ENCODE measurements around the gene DNAI4. TPM values are rescaled to one million over a fixed set of nuclear protein-coding genes. Genes with fewer than 3 reads are reported as not detected.

DNAI4 gene
- total and polyA plus RNA-seq, 10 donors: 0.78 to 8.1 (median 4.9) TPM

- 73 to 82% (median 79%) methylated on average over 7 of the region's 7 CpGs for WGBS, 5 donors
- DNase-seq: no peak
- intact Hi-C loops (cut with DNase I; ENCODE audit: low total_unique reads): loop anchor here (5.0 to 10.0 kb wide), 2 partner anchors 373 to 725 kb away; no protein-coding TSS in a partner anchor
- TF ChIP-seq CTCF (IDR thresholded peaks at IDR 0.05 in 8 of 11, conservative IDR thresholded peaks at IDR 0.05 in 3 of 11): no peak
- TF ChIP-seq POLR2AphosphoS5 (IDR thresholded peaks at IDR 0.05): no peak
- TF ChIP-seq POLR2A (IDR thresholded peaks at IDR 0.05): no peak
- H3K27me3 ChIP-seq (replicated peaks in 1 of 7): no peaks in the 10 kb centered on the region
- peak overlapping the region in 1 of 8 donors; percentile 9 for H3K27ac ChIP-seq
- peaks cover 0 to 6% (median 2%) of the 10 kb centered on the region in 6 donors for H3K4me1 ChIP-seq
- peaks cover 0 to 8% (median 0%) of the 10 kb centered on the region in 6 donors for H3K36me3 ChIP-seq
- H3K4me3 ChIP-seq: peak overlapping the region in 2 of 8 donors; percentile 18 to 24
- H3K9me3 ChIP-seq: no peaks in the 10 kb centered on the region
These were observed 155.0 kb downstream of the DNAI4 start for GRCh38 chr1:66769512-66770229.

- WGBS, 5 donors: 89 to 97% (median 95%) methylated on average over 1 of the region's 1 CpG
- H3K9me3 ChIP-seq: no peaks in the 10 kb centered on the region
- H3K4me1 ChIP-seq: peaks cover 0 to 6% (median 2%) of the 10 kb centered on the region in 6 donors
- H3K4me3 ChIP-seq: no peak overlapping the region
- TF ChIP-seq POLR2AphosphoS5 (IDR thresholded peaks at IDR 0.05) (no peak), POLR2A (IDR thresholded peaks at IDR 0.05) (no peak), CTCF (IDR thresholded peaks at IDR 0.05 in 8 of 11, conservative IDR thresholded peaks at IDR 0.05 in 3 of 11) (no peak)
- no peaks in the 10 kb centered on the region for H3K27me3 ChIP-seq (replicated peaks in 1 of 7)
- H3K36me3 ChIP-seq: peaks cover 0 to 8% (median 0%) of the 10 kb centered on the region in 6 donors
- DNase-seq: no peak
- H3K27ac ChIP-seq: no peak overlapping the region
- intact Hi-C loops (cut with DNase I; ENCODE audit: low total_unique reads): loop anchor here (5.0 to 10.0 kb wide), 2 partner anchors 373 to 726 kb away; no protein-coding TSS in a partner anchor
These were observed 155.7 kb downstream of the DNAI4 start for GRCh38 chr1:66768965-66769364.

GRCh38 chr1:66767626-66768025, 157.0 kb downstream of the DNAI4 start:
- Histone ChIP-seq H3K4me3 (no peak overlapping the region), H3K4me1 (peaks cover 0 to 6% (median 2%) of the 10 kb centered on the region in 6 donors), H3K27me3 (replicated peaks in 1 of 7) (no peaks in the 10 kb centered on the region), H3K27ac (no peak overlapping the region), H3K9me3 (no peaks in the 10 kb centered on the region), H3K36me3 (no peaks in the 10 kb centered on the region)
- TF ChIP-seq CTCF (IDR thresholded peaks at IDR 0.05 in 8 of 11, conservative IDR thresholded peaks at IDR 0.05 in 3 of 11) (no peak), POLR2A (IDR thresholded peaks at IDR 0.05) (no peak), POLR2AphosphoS5 (IDR thresholded peaks at IDR 0.05) (no peak)
- intact Hi-C loops (cut with DNase I; ENCODE audit: low total_unique reads): loop anchor here (5.0 to 10.0 kb wide), 2 partner anchors 375 to 727 kb away; no protein-coding TSS in a partner anchor
- DNase-seq: no peak

GRCh38 chr1:66764994-66765578, 159.6 kb downstream of the DNAI4 start:
- Histone ChIP-seq H3K27me3 (replicated peaks in 1 of 7) (no peaks in the 10 kb centered on the region), H3K4me3 (no peak overlapping the region), H3K36me3 (no peaks in the 10 kb centered on the region), H3K27ac (no peak overlapping the region), H3K9me3 (no peaks in the 10 kb centered on the region), H3K4me1 (peaks cover 0 to 6% (median 2%) of the 10 kb centered on the region in 6 donors)
- TF ChIP-seq CTCF (IDR thresholded peaks at IDR 0.05 in 8 of 11, conservative IDR thresholded peaks at IDR 0.05 in 3 of 11) (peak; percentile 52 to 76 (median 70)), POLR2A (IDR thresholded peaks at IDR 0.05) (no peak), POLR2AphosphoS5 (IDR thresholded peaks at IDR 0.05) (no peak)
- WGBS, 5 donors: 26 to 37% (median 32%) methylated on average over 3 of the region's 3 CpGs
- no peak for DNase-seq
- intact Hi-C loops (cut with DNase I; ENCODE audit: low total_unique reads): loop anchor here (5.0 to 10.0 kb wide), 3 partner anchors 377 to 730 kb away; no protein-coding TSS in a partner anchor

All from spleen (tissue), 11 donors.